ENCODE data around the gene SOBP.
A peak's percentile ranks its signal among the peaks of the same experiment; 100 is the strongest.

The SOBP gene

GRCh38 chr6:107611094-107611810, 121.3 kb downstream of the SOBP start:
- TF ChIP-seq, protein P1, sequence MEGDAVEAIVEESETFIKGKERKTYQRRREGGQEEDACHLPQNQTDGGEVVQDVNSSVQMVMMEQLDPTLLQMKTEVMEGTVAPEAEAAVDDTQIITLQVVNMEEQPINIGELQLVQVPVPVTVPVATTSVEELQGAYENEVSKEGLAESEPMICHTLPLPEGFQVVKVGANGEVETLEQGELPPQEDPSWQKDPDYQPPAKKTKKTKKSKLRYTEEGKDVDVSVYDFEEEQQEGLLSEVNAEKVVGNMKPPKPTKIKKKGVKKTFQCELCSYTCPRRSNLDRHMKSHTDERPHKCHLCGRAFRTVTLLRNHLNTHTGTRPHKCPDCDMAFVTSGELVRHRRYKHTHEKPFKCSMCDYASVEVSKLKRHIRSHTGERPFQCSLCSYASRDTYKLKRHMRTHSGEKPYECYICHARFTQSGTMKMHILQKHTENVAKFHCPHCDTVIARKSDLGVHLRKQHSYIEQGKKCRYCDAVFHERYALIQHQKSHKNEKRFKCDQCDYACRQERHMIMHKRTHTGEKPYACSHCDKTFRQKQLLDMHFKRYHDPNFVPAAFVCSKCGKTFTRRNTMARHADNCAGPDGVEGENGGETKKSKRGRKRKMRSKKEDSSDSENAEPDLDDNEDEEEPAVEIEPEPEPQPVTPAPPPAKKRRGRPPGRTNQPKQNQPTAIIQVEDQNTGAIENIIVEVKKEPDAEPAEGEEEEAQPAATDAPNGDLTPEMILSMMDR (IDR thresholded peaks at IDR 0.05; ENCODE audit: low read length, missing control alignments) = no peak
- H3K4me3 ChIP-seq (replicated peaks; ENCODE audit: low read depth, low read length) = no peak overlapping the region
- peak; percentile 16 for DNase-seq (ENCODE audit: low read depth)

- DNase-seq (ENCODE audit: low read depth) = no peak
- TF ChIP-seq, protein P1 (IDR thresholded peaks at IDR 0.05; ENCODE audit: low read length, missing control alignments) = no peak
- no peak overlapping the region for H3K4me3 ChIP-seq (replicated peaks; ENCODE audit: low read depth, low read length)
These were observed 123.0 kb downstream of the SOBP start for GRCh38 chr6:107612762-107613415.

DNA sequence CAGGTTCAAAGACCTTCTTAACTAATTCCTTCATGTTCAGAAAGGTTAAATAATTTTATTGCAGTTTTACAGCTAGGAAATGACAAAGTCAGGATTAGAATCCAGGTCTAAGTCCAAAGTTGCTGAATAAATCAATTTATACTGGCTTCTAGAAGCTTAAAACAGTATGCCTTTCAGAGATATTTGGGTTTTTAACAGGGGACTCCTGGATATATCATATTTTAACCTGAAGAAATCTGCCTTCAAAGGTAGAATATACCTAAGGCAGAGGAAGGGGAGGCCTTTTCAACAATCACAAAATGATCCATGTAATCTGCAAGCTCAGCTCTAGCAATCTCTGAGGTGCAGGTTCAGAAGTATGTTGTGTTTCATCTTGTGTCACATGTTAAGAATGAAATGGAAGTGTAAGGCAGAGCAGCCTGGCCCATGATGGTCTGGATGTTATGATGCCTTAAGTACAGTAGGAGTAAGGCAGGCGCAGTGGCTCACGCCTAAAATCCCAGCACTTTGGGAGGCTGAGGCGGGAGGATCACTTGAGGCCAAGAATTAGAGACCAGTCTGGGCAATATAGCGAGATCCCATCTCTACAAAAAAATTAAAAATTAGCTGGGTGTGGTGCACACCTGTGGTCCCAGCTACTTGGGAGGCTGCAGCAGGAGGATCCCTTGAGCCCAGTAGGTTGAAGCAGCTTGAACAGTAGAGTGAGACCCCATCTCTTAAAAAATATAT, 123.9 kb downstream of the SOBP start:
- TF ChIP-seq, protein P1 (IDR thresholded peaks at IDR 0.05; ENCODE audit: low read length, missing control alignments) = no peak
- no peak for DNase-seq (ENCODE audit: low read depth)
- no peak overlapping the region for H3K4me3 ChIP-seq (replicated peaks; ENCODE audit: low read depth, low read length)

DNA sequence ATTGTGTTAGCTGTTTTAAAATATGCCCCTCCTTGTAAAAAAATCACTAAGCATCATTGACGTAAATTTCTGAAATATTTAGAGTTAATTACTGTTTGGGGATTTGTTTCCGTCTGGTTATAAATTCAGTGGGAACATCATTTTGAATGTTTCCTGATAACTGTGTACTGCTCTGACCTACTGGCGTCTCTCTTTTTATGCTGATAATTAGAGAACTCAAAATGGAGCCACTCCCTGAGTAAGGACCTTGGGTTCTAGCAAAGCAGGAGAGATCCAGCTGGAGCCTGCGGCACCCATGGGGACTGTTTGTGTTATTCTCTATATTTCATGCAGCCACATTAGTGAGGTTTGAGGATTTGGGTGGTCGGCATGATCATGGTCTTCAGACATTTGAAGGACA, 124.9 kb downstream of the SOBP start:
- DNase-seq (ENCODE audit: low read depth) = no peak
- no peak overlapping the region for H3K4me3 ChIP-seq (replicated peaks; ENCODE audit: low read depth, low read length)
- TF ChIP-seq, protein P1 (IDR thresholded peaks at IDR 0.05; ENCODE audit: low read length, missing control alignments) = no peak

DNA sequence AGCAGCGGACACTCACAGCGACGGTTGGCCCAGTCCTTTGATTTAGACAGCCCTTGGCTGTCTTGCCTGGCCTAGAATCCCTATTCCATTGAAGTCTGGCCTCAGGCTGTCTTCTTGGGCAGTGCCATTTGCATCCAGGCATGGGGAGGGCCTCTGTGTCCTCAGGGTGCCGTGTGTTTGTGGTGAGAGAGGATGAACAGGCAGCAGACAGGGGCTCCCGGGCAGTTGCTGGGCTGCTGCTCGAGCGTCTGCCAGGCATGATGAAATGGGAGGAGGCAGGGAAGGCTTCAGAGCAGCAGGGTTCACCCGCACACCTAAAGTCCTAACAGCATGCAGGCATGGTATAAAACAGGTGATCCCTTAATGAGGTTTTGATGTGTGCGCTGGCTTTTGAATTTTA, 126.9 kb downstream of the SOBP start:
- no peak for DNase-seq (ENCODE audit: low read depth)
- H3K4me3 ChIP-seq (replicated peaks; ENCODE audit: low read depth, low read length) = no peak overlapping the region
- TF ChIP-seq, protein P1 (IDR thresholded peaks at IDR 0.05; ENCODE audit: low read length, missing control alignments) = no peak

DNA sequence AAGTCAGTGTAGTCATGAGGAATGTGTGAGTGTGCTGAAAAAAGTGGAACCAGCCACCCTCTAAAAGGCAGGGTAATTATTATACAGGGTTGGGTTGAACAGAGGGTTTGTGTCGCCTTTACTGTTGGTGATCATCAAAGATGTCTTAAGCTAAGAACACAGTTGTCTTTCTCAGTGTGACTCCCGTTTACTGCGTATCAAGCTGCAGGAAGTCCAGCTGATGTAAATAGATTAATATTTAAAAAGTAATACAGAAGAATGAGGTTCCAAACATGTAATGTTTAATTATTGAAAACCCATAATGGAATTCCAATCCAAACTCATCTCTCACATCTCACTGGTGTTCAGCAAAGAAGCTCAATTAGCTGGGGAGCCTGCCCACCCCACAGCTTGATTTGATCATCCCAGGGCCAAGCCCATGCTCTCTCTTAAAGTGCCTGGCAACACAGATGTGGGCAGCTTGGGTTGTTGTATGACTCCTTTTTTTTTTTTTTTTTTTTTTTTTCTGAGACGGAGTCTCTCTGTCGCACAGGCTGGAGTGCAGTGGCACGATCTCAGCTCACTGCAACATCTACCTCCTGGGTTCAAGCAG, 127.5 kb downstream of the SOBP start:
- no peak for DNase-seq (ENCODE audit: low read depth)
- no peak overlapping the region for H3K4me3 ChIP-seq (replicated peaks; ENCODE audit: low read depth, low read length)
- TF ChIP-seq, protein P1 (IDR thresholded peaks at IDR 0.05; ENCODE audit: low read length, missing control alignments) = no peak

Measured in fibroblast of pulmonary artery (primary cell).